HepG2 (cell line): Measurements from ENCODE around the gene CELF2. TPM values are rescaled to one million over a fixed set of nuclear protein-coding genes. Genes with fewer than 3 reads are reported as not detected.

Source experiments
- ATAC-seq: fragments of 200-7000 bp; cut with Tn5 transposase; 3 replicates; pipeline ENCODE4 v1.9.1; 2020; ENCODE audit warnings: mild to moderate bottlenecking, moderate library complexity
- BruUV-seq: library from RNA; stranded (reverse); fragments of 400-500 nt; replicated peaks from 2 replicates; lab custom pipeline; 2021; lab: Mats Ljungman, UMichigan
- CTCF ChIA-PET: fragments of 300-600 bp; formaldehyde crosslinking; extraction: SDS; loops from one replicate; lab custom pipeline; 2021; ENCODE audit warnings: low total read pairs, inconsistent platforms, low intra/inter-chr PET ratio; lab: Yijun Ruan, JAX
- POLR2A ChIA-PET: fragments of 350-600 bp; sonication (Branson Sonifier 250); formaldehyde crosslinking; loops from one replicate; lab custom pipeline; 2020; ENCODE audit warnings: antibody characterized with exemption, inconsistent platforms; lab: Yijun Ruan, JAX
- DNase-seq: peaks from one replicate; pipeline ENCODE4 v3.0.0-alpha.2; 2015; ENCODE audit warnings: low spot score
- FAIRE-seq: peaks from 3 replicates; lab custom pipeline; 2011; peaks lifted over from hg19 to GRCh38; lab: Jason Lieb, UNC
- H2AFZ ChIP-seq: one replicate; pipeline ENCODE4 v1.6.1; 2011; ENCODE audit warnings: low read length, inconsistent platforms
- H3K27ac ChIP-seq: fragments of 300-600 bp; 3 replicates; pipeline ENCODE4 v1.8.0; 2011; ENCODE audit warnings: mixed run types, mild to moderate bottlenecking, mixed read lengths, low read length, inconsistent platforms; ENCODE audit not compliant: insufficient read depth; ENCODE audit errors: extremely low read length
- H3K27me3 ChIP-seq, 2 experiments: fragments of 200-600 bp in 1 of 2; 2 replicates in 1 of 2; 3 replicates in 1 of 2; pipeline versions ENCODE4 v1.6.0 to v1.8.0; 2011; ENCODE audit warnings: low read length in 2 of 2, mild to moderate bottlenecking in 2 of 2, moderate library complexity in 2 of 2, inconsistent platforms in 1 of 2; ENCODE audit not compliant: insufficient read depth in 2 of 2, control insufficient read depth in 1 of 2
- H3K36me3 ChIP-seq, 2 experiments: fragments of 200-600 bp in 1 of 2; replicated peaks in 1 of 2; 2 replicates in 1 of 2; 3 replicates in 1 of 2; pipeline versions ENCODE4 v1.5.1 to v1.8.0; 2011; ENCODE audit warnings: low read length in 2 of 2, inconsistent platforms in 1 of 2; ENCODE audit not compliant: insufficient read depth in 2 of 2, control insufficient read depth in 1 of 2
- H3K4me1 ChIP-seq: 2 replicates; pipeline ENCODE4 v1.5.1; 2012; ENCODE audit warnings: low read length, inconsistent platforms; ENCODE audit not compliant: insufficient read depth
- H3K4me2 ChIP-seq: 2 replicates; pipeline ENCODE4 v1.6.0; 2011; ENCODE audit warnings: low read depth, low read length, inconsistent platforms
- H3K4me3 ChIP-seq, 3 experiments: fragments of 200-600 bp in 1 of 3; sonication (generic), shearing (Covaris generic) in 1 of 3; replicated peaks in 1 of 3; 2 replicates each; pipeline ENCODE4 v1.5.1; 2011 to 2016; ENCODE audit warnings: low read length in 3 of 3, inconsistent platforms in 2 of 3, low read depth in 2 of 3, mild to moderate bottlenecking in 2 of 3, control low read depth in 1 of 3, mixed read lengths in 1 of 3; ENCODE audit not compliant: insufficient read depth in 1 of 3
- H3K79me2 ChIP-seq: one replicate; pipeline ENCODE4 v1.6.1; 2011; ENCODE audit warnings: low read length, inconsistent platforms; ENCODE audit not compliant: insufficient read depth
- H3K9ac ChIP-seq: 2 replicates; pipeline ENCODE4 v1.6.0; 2011; ENCODE audit warnings: mild to moderate bottlenecking, low read depth, low read length, inconsistent platforms; ENCODE audit not compliant: insufficient read depth
- H3K9me3 ChIP-seq: 2 replicates; pipeline ENCODE4 v1.5.1; 2012; ENCODE audit warnings: mild to moderate bottlenecking, low read length
- H4K20me1 ChIP-seq: 2 replicates; pipeline ENCODE4 v1.6.0; 2011; ENCODE audit warnings: inconsistent platforms, mild to moderate bottlenecking, low read length, moderate library complexity; ENCODE audit not compliant: insufficient read depth
- E2F2 ChIP-seq: sonication (generic); formaldehyde crosslinking; IDR thresholded peaks from 2 replicates; pipeline ENCODE4 v1.4.0; 2020; ENCODE audit warnings: missing genetic modification reagents, borderline replicate concordance
- FOXP1 ChIP-seq, 2 experiments: fragments of 450-650 bp in 1 of 2; IDR thresholded peaks; 2 replicates each; pipeline ENCODE4 v1.6.1; 2017 to 2018; ENCODE audit warnings: antibody characterized with exemption in 1 of 2
- HDAC2 ChIP-seq: sonication (generic); formaldehyde crosslinking; IDR thresholded peaks from 2 replicates; pipeline ENCODE4 v1.4.0; 2020; ENCODE audit warnings: missing genetic modification reagents
- HMGXB3 ChIP-seq: sonication (generic); formaldehyde crosslinking; IDR thresholded peaks from 2 replicates; pipeline ENCODE4 v1.4.0; 2020; ENCODE audit warnings: missing genetic modification reagents, borderline replicate concordance
- RBM22 ChIP-seq: fragments of 200-400 bp; formaldehyde crosslinking; optimal IDR thresholded peaks from 2 replicates; pipeline ENCODE3; 2017; ENCODE audit warnings: mild to moderate bottlenecking, low read length, moderate library complexity
- ZNF317 ChIP-seq: sonication (generic); formaldehyde crosslinking; IDR thresholded peaks from 2 replicates; pipeline ENCODE4 v1.5.0; 2020; ENCODE audit warnings: mild to moderate bottlenecking, missing genetic modification reagents
- WGBS: methylation state at CpG from one replicate; pipeline ENCODE4 v1.1.6; 2017; ENCODE audit warnings: low lambda C conversion rate; 5-methylcytosine and 5-hydroxymethylcytosine counted together
- in situ Hi-C: cut with HindIII; loops from 2 replicates; pipeline ENCODE4 v1.10.0; 2017; ENCODE audit warnings: low pct_unique_long_range_greater_than_20kb; ENCODE audit not compliant: extremely low pct_ligation_motif_present
- intact Hi-C: fragments of 100-400 bp; cut with micrococcal nuclease; formaldehyde crosslinking; loops from one replicate; pipeline ENCODE4 v1.10.0; 2022; ENCODE audit not compliant: unreplicated experiment
- polyA plus RNA-seq, 8 experiments: library from polyadenylated mRNA; depleted of rRNA in 3 of 8; stranded (reverse) in 7 of 8; unstranded in 1 of 8; fragments of >200 nt; fragmentation: Illumina TruSeq in 4 of 8; extraction: Trizol in 4 of 8; gene quantifications; 2 replicates each; pipeline versions ENCODE4 v1.2.1 to v1.2.3, GENCODE V29; 2011 to 2016; ENCODE audit warnings: low read depth in 4 of 8, missing spikeins in 1 of 8, mixed read lengths in 1 of 8; ENCODE audit not compliant: insufficient read depth in 1 of 8
- total RNA-seq, 5 experiments: library from RNA; depleted of rRNA; stranded (reverse); fragments of >200 nt; fragmentation: Illumina TruSeq; extraction: Trizol; gene quantifications; 2 replicates each; pipeline ENCODE4 v1.2.3, GENCODE V29; 2016; ENCODE audit warnings: low read depth in 1 of 5

Gene CELF2
- total and polyA plus RNA-seq, 2 of the 13 experiments (the other 11 are each of a cell fraction or from before 2014, with no cell fraction given), result not detected

GRCh38 chr10:11270858-11271179 lies 253.1 kb downstream of the CELF2 start:
- H3K9ac ChIP-seq, result no peak overlapping the region
- no peaks in the 10 kb centered on the region for H4K20me1 ChIP-seq
- no peak overlapping the region for H2AFZ ChIP-seq
- 0 out of 2 replicates have a peak overlapping the region, but pooled peaks have one; percentile 49 for H3K4me2 ChIP-seq
- H3K4me3 ChIP-seq, result no peak overlapping the region
- TF ChIP-seq ZNF317 (CRISPR knock-in tag), result no peak
- no peak for TF ChIP-seq E2F2
- TF ChIP-seq HDAC2, result 0 out of 2 replicates have a peak, but pooled peaks have one; percentile 2
- TF ChIP-seq FOXP1 (IDR thresholded peaks at IDR 0.05), result no peak
- TF ChIP-seq FOXP1 (CRISPR knock-in tag; IDR thresholded peaks at IDR 0.05), result no peak
- no peak for TF ChIP-seq RBM22
- 0 out of 2 replicates have a peak, but pooled peaks have one; percentile 0 for TF ChIP-seq HMGXB3 (CRISPR knock-in tag)
- no peak for ATAC-seq
- H3K79me2 ChIP-seq, result no peaks in the 10 kb centered on the region
- ChIA-PET POLR2A (no interaction called here), CTCF (interaction anchor here (1.1 to 1.5 kb wide), 2 partner anchors 1928 to 1939 kb away, joined by 3 to 7 read pairs; no protein-coding TSS in a partner anchor)
- H3K27me3 ChIP-seq, result peaks cover 5 to 24% of the 10 kb centered on the region in 2 experiments; a peak in 4 of 5 replicates
- no peak overlapping the region for H3K27ac ChIP-seq
- H3K36me3 ChIP-seq, result no peaks in the 10 kb centered on the region
- H3K9me3 ChIP-seq, result no peaks in the 10 kb centered on the region
- no peak for DNase-seq
- 0% methylated on average over 4 of the region's 7 CpGs for WGBS
- intact Hi-C loops (loop anchor here (1.0 kb wide), 1 partner anchor 1933 kb away; no protein-coding TSS in a partner anchor), in situ Hi-C loops (loop anchor here (5.0 kb wide), 1 partner anchor 1939 kb away; no protein-coding TSS in a partner anchor)
- FAIRE-seq, result no peak
- H3K4me1 ChIP-seq, result 0 out of 2 replicates have a peak, but pooled peaks cover 5% of the 10 kb centered on the region
- no TSS peak for BruUV-seq
